Esophagus muscularis mucosa (tissue), 4 donors: ENCODE results near the gene FES. TPM values are rescaled to one million over a fixed set of nuclear protein-coding genes. Genes with fewer than 3 reads are reported as not detected.
A peak's percentile ranks its signal among the peaks of the same experiment; 100 is the strongest.
"Not testable (repeated sequence)": the region's sequence is repeated elsewhere in the genome, so short reads cannot be mapped to it uniquely, and the experiment has no call there.

Source experiments
- DNase-seq: peaks from one replicate; pipeline ENCODE4 v3.0.0-alpha.2; 2017; ENCODE audit errors: extremely low spot score
- H3K27ac ChIP-seq, 4 donors: fragments of 200-600 bp; sonication (generic); replicated peaks in 1 of 4; 1 replicate in 3 of 4; 2 replicates in 1 of 4; pipeline ENCODE4 v1.5.1; 2016 to 2019; ENCODE audit warnings: mild to moderate bottlenecking in 1 of 4
- H3K27me3 ChIP-seq, 4 donors: fragments of 200-600 bp; sonication (generic); one replicate each; pipeline versions ENCODE4 v1.5.1 to v1.6.0; 2016 to 2019
- H3K36me3 ChIP-seq, 4 donors: fragments of 200-600 bp; sonication (generic); one replicate each; pipeline ENCODE4 v1.5.1; 2016 to 2019
- H3K4me1 ChIP-seq, 4 donors: fragments of 200-600 bp; sonication (generic); one replicate each; pipeline ENCODE4 v1.5.1; 2016 to 2019
- H3K4me3 ChIP-seq, 4 donors: fragments of 200-600 bp; sonication (generic); 1 replicate in 2 of 4; 2 replicates in 2 of 4; pipeline ENCODE4 v1.5.1; 2016 to 2019; ENCODE audit warnings: mild to moderate bottlenecking in 4 of 4, moderate library complexity in 1 of 4
- H3K9me3 ChIP-seq, 4 donors: fragments of 200-600 bp; sonication (generic); 1 replicate in 3 of 4; 2 replicates in 1 of 4; pipeline ENCODE4 v1.5.1; 2016 to 2019
- EP300 ChIP-seq: sonication (generic); formaldehyde crosslinking; IDR thresholded peaks from one replicate; pipeline ENCODE4 v1.6.1; 2017; ENCODE audit warnings: antibody characterized with exemption
- POLR2A ChIP-seq: fragments of 450-650 bp; IDR thresholded peaks from one replicate; pipeline ENCODE4 v1.6.1; 2017; ENCODE audit warnings: antibody characterized with exemption, moderate library complexity, mild to moderate bottlenecking, low read depth
- POLR2AphosphoS5 ChIP-seq, 2 donors: sonication (generic); formaldehyde crosslinking; IDR thresholded peaks; one replicate each; pipeline ENCODE4 v1.6.1; 2017; ENCODE audit warnings: antibody characterized with exemption in 2 of 2
- WGBS: methylation state at CpG from one replicate; pipeline ENCODE4 v1.1.5; 2018; 5-methylcytosine and 5-hydroxymethylcytosine counted together
- intact Hi-C: fragments of 100-400 bp; cut with DNase I; formaldehyde crosslinking; loops from one replicate; pipeline ENCODE4 v1.15.1; 2023
- total RNA-seq, 4 donors: library from RNA; depleted of rRNA; stranded (reverse); fragments of >200 nt; gene quantifications; one replicate each; pipeline versions ENCODE4 v1.1.0 to v1.2.1, GENCODE V29; 2016
- TF ChIP-seq, protein P1 (sequence below), 3 experiments: fragments of 200-600 bp in 2 of 3; fragments of 450-650 bp in 1 of 3; sonication (generic) in 2 of 3; IDR thresholded peaks; one replicate each; pipeline ENCODE4 v1.5.1; 2017 to 2019; ENCODE audit warnings: antibody characterized with exemption in 3 of 3, mild to moderate bottlenecking in 2 of 3, moderate library complexity in 1 of 3

Gene FES
- total RNA-seq, 4 donors from 2014 or later, result 26.1 to 41.9 (median 34.0) TPM

DNA sequence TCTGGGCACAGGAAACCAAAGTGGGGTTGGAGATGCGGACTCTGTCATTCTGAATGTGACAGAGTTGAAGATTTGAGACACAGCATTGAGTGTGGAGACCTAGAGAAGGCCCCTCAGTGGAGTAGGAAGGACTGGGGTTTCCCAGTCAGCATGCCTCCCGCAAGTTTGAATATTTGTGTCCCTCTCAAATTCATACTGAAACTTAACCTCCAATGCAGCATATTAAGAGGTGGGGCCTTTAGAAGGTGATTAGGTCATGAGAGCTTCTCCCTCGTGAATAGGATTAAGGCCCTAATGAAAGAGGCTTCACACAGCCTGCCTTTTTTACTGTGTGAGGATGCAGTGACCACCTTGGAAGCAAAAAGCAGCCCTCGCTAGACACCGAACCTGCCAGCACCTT lies 40.1 kb downstream of the FES start:
- TF ChIP-seq POLR2AphosphoS5 (IDR thresholded peaks at IDR 0.05), result no peak
- TF ChIP-seq, protein P1, sequence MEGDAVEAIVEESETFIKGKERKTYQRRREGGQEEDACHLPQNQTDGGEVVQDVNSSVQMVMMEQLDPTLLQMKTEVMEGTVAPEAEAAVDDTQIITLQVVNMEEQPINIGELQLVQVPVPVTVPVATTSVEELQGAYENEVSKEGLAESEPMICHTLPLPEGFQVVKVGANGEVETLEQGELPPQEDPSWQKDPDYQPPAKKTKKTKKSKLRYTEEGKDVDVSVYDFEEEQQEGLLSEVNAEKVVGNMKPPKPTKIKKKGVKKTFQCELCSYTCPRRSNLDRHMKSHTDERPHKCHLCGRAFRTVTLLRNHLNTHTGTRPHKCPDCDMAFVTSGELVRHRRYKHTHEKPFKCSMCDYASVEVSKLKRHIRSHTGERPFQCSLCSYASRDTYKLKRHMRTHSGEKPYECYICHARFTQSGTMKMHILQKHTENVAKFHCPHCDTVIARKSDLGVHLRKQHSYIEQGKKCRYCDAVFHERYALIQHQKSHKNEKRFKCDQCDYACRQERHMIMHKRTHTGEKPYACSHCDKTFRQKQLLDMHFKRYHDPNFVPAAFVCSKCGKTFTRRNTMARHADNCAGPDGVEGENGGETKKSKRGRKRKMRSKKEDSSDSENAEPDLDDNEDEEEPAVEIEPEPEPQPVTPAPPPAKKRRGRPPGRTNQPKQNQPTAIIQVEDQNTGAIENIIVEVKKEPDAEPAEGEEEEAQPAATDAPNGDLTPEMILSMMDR (IDR thresholded peaks at IDR 0.05), result no peak
- TF ChIP-seq EP300, result no peak
- no peak for TF ChIP-seq POLR2A
- H3K36me3 ChIP-seq, result peaks cover 12 to 27% (median 22%) of the 10 kb centered on the region in 4 donors
- no peaks in the 10 kb centered on the region for H3K9me3 ChIP-seq
- DNase-seq, result no peak
- H3K4me3 ChIP-seq, result no peak overlapping the region
- intact Hi-C loops, result no loop called here
- 94% methylated on average over 5 of the region's 5 CpGs for WGBS
- no peaks in the 10 kb centered on the region for H3K27me3 ChIP-seq
- H3K4me1 ChIP-seq, result peaks cover 0 to 4% (median 3%) of the 10 kb centered on the region in 4 donors
- no peak overlapping the region for H3K27ac ChIP-seq

DNA sequence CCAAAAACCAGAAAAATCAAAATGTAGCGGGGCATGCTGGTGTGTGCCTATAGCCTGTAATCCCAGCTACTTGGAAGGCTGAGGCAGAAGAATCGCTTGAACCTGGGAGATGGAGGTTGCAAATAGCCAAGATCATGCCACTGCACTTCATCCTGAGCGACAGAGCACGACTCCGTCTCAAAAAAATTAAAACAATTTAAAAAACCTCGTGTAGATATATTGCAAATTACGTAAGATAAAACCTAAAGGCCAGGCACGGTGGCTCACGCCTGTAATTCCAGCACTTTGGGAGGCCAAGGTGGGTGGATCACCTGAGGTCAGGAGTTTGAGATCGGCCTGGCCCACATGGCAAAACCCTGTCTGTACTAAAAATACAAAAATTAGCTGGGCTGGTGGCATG lies 42.5 kb downstream of the FES start:
- H3K4me3 ChIP-seq, H3K27ac ChIP-seq, H3K36me3 ChIP-seq, intact Hi-C loops, DNase-seq, H3K9me3 ChIP-seq, H3K27me3 ChIP-seq: not testable (repeated sequence)
- WGBS, result 91% methylated on average over 10 of the region's 10 CpGs
- H3K4me1 ChIP-seq, result peaks cover 15 to 24% (median 23%) of the 10 kb centered on the region in 4 donors

DNA sequence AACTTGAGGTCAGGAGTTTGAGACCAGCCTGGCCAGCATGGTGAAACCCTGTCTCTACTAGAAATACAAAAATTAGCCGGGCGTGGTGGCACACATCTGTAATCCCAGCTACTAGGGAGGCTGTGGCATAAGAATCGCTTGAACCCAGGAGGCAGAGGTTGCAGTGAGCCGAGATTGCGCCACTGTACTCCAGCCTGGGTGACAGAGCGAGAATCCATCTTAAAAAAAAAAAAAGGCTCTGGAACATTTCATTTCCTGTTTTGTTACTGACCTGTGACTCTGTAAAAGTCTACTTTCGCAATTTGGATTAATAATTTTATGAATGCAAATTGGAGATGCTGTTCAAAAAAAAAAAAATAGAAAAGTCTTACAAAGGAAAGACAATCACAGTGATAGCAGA lies 43.8 kb downstream of the FES start:
- H3K4me3 ChIP-seq, H3K27me3 ChIP-seq, intact Hi-C loops, H3K36me3 ChIP-seq, DNase-seq, H3K9me3 ChIP-seq, H3K27ac ChIP-seq: not testable (repeated sequence)
- peaks cover 23 to 37% (median 33%) of the 10 kb centered on the region in 4 donors for H3K4me1 ChIP-seq
- WGBS, result 85% methylated on average over 7 of the region's 7 CpGs

DNA sequence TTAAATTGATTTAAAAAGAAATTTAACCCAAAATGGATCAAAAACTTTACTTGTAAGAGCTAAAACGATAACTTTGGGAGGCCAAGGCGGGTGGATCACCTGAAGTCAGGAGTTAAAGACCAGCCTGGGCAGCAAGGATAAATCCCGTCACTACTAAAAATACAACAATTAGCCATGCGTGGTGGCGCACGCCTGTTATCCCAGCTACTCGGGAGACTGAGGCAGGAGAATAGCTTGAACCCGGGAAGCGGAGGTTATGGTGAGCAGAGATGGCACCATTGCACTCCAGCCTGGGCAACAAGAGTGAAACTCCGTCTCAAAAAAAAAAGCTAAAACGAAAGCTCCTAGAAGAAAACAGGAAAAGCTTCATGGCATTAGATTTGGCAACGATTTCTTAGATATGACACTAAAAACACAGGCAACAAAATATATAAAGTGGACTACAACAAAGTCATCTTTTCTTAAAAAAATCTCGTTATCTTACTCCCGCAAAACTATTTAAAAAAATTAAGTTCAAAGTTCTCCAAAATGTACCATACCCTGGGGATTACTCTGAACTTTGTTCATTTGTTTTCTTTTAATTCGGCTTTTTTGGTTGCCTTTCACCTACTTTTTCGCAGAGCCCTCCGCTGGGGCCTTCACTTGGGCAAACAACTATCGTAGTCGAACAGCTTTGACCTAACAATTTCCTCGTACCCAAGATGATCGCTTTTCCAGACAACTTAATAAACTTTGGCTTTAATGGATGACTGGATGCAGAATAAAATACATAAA lies 45.1 kb downstream of the FES start:
- peak overlapping the region; percentile 63 to 67 (median 63) for H3K4me3 ChIP-seq
- intact Hi-C loops, result no loop called here
- WGBS, result 60% methylated on average over 21 of the region's 21 CpGs

DNA sequence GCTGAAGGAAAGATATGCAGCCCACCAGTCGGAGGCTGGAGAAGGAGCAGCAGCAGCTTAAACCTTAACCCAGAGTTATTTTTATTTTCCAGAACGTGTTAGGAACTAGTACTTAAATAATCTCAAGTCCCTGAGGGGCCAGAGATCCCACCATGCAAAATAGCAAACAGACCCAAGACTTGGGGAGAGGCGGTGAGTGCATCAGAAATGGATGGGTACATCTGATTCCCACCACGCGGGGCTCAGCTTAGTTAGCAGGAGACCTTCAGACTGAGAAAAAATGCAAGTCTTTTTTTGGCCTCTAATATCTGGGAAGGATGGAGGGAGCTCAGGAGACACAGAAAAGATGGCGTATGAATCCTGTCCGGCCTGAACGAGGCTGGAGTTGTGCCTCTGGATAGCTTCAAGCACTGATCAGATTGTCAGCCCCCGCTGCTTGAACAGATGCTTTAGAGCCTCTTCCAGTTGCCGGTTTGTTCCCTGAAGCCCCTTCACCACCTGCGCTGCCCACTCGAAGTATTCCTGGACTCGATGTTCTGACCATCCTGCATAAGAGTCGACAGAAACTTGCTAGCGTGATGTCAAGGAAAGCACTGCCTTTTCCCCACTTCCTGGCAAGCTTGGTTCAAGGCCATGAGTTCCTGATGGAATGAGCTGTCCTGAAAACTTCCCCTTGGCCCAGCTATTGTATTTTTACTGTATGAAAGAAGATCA lies 46.7 kb downstream of the FES start:
- intact Hi-C loops, result no loop called here
- Histone ChIP-seq H3K4me1 (peaks cover 34 to 63% (median 55%) of the 10 kb centered on the region in 4 donors), H3K4me3 (peak overlapping the region; percentile 63 to 67 (median 63)), H3K36me3 (no peaks in the 10 kb centered on the region), H3K27me3 (no peaks in the 10 kb centered on the region), H3K9me3 (no peaks in the 10 kb centered on the region), H3K27ac (peak overlapping the region; percentile 86 to 94 (median 88))
- DNase-seq, result no peak
- WGBS, result 67% methylated on average over 15 of the region's 15 CpGs
- TF ChIP-seq POLR2AphosphoS5 (IDR thresholded peaks at IDR 0.05), result no peak

More for the DNA sequence above, 45.1 kb downstream of the FES start:
- TF ChIP-seq, protein P1 (IDR thresholded peaks at IDR 0.05), result no peak
- H3K9me3 ChIP-seq, result no peaks in the 10 kb centered on the region
- H3K4me1 ChIP-seq, result peaks cover 24 to 50% (median 43%) of the 10 kb centered on the region in 4 donors
- DNase-seq, result no peak
- no peaks in the 10 kb centered on the region for H3K27me3 ChIP-seq
- peak overlapping the region; percentile 86 to 94 (median 88) for H3K27ac ChIP-seq
- H3K36me3 ChIP-seq, result no peaks in the 10 kb centered on the region

DNA sequence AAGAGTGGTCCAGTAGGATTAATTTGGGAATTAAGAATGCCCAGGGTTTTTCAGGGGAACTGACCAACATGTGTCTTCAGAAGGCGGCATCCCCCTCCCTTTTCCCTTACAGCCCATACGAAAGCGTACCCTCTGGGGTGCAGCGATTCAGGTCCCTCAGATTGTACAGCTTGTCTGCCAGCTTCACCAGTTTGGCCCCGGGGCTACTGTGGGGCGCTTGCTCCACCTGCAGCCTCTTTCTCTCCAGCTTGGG lies 47.2 kb downstream of the FES start:
- WGBS, result 47% methylated on average over 6 of the region's 6 CpGs
- H3K9me3 ChIP-seq, result no peaks in the 10 kb centered on the region
- H3K36me3 ChIP-seq, result peaks cover 0 to 4% (median 0%) of the 10 kb centered on the region in 4 donors
- peak overlapping the region; percentile 70 to 89 (median 80) for H3K4me3 ChIP-seq
- peaks cover 39 to 67% (median 59%) of the 10 kb centered on the region in 4 donors for H3K4me1 ChIP-seq
- DNase-seq, result no peak
- no peaks in the 10 kb centered on the region for H3K27me3 ChIP-seq
- peak overlapping the region; percentile 86 to 94 (median 88) for H3K27ac ChIP-seq
- TF ChIP-seq, protein P1 (IDR thresholded peaks at IDR 0.05), result peak in 1 of 3 experiments; percentile 26
- no peak for TF ChIP-seq EP300
- intact Hi-C loops, result no loop called here
